ENCODE measurements around the gene STAP1.
"Not testable (repeated sequence)": the region's sequence is repeated elsewhere in the genome, so short reads cannot be mapped to it uniquely, and the experiment has no call there.

STAP1 gene

GRCh38 chr4:67558493-67558892 is at the start of gene STAP1:
Gene STAP1, plus strand, starts transcription at chr4:67558727. Its CDS starts 83 bp downstream, at chr4:67558810.
- DNase-seq, result no peak

- DNase-seq, result no peak
Observed at GRCh38 chr4:67512501-67512900, 46.0 kb upstream of the STAP1 start.

GRCh38 chr4:67520141-67520540 is 38.4 kb upstream of the STAP1 start:
- no peak for DNase-seq

GRCh38 chr4:67521506-67521905 is 37.0 kb upstream of the STAP1 start:
- DNase-seq, result no peak

GRCh38 chr4:67522230-67522629 is 36.3 kb upstream of the STAP1 start:
- no peak for DNase-seq

- DNase-seq, result no peak
Observed at GRCh38 chr4:67522851-67523671, 35.5 kb upstream of the STAP1 start.

GRCh38 chr4:67524140-67524539 is 34.4 kb upstream of the STAP1 start:
- DNase-seq, result not testable (repeated sequence)

GRCh38 chr4:67531379-67531962 is 27.1 kb upstream of the STAP1 start:
- DNase-seq, result no peak

GRCh38 chr4:67532397-67532796 is 26.1 kb upstream of the STAP1 start:
- not testable (repeated sequence) for DNase-seq

- DNase-seq, result no peak
Observed at GRCh38 chr4:67533112-67533511, 25.4 kb upstream of the STAP1 start.

GRCh38 chr4:67535280-67535840 is 23.2 kb upstream of the STAP1 start:
- no peak for DNase-seq

GRCh38 chr4:67539830-67540229 is 18.7 kb upstream of the STAP1 start:
- DNase-seq, result no peak

GRCh38 chr4:67542076-67542475 is 16.5 kb upstream of the STAP1 start:
- peak; percentile 29 for DNase-seq

- peak; percentile 95 for DNase-seq
Observed at GRCh38 chr4:67545199-67546003, 13.1 kb upstream of the STAP1 start, which contains the start of gene CENPC. Gene CENPC, minus strand, starts transcription at chr4:67545503. Its CDS starts 148 bp downstream, at chr4:67545355.

- no peak for DNase-seq
Observed at GRCh38 chr4:67546004-67546356, 12.5 kb upstream of the STAP1 start.

- DNase-seq, result no peak
Observed at GRCh38 chr4:67546971-67547370, 11.6 kb upstream of the STAP1 start.

- no peak for DNase-seq
Observed at GRCh38 chr4:67549123-67549522, 9.4 kb upstream of the STAP1 start.

GRCh38 chr4:67550451-67550850 is 8.1 kb upstream of the STAP1 start:
- DNase-seq, result no peak

- DNase-seq, result no peak
Observed at GRCh38 chr4:67550857-67551256, 7.7 kb upstream of the STAP1 start.

- DNase-seq, result not testable (repeated sequence)
Observed at GRCh38 chr4:67552146-67552792, 6.3 kb upstream of the STAP1 start.

- DNase-seq, result no peak
Observed at GRCh38 chr4:67554096-67554495, 4.4 kb upstream of the STAP1 start.

- DNase-seq, result no peak
Observed at GRCh38 chr4:67555447-67555846, 3.1 kb upstream of the STAP1 start.

GRCh38 chr4:67556436-67556835 is 2.1 kb upstream of the STAP1 start:
- no peak for DNase-seq
